ENCODE results near the gene HMSD. TPM values are rescaled to one million over a fixed set of nuclear protein-coding genes. Genes with fewer than 3 reads are reported as not detected.
A peak's percentile ranks its signal among the peaks of the same experiment; 100 is the strongest.

The HMSD gene
- total RNA-seq, 1 donor from 2014 or later = 5.5 TPM

DNA sequence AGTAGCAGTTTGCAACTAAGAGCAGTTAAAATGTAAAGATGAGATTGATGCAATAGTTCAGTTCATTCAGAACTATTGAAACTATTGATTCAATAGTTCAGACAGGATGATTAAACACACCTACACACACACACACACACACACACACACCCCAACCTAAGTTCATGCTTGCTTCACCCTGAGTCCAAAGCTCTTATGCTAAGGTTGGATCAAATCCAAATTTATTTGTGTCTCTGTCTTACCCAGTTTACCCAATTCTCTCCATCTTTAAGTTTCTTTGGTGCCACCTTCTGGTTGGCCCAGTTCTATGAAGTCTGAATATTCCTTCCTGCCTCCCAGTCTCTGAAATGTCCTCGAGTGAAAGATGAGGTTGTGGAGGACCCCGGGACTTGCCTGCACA, 25.9 kb downstream of the HMSD start:
- H3K4me1 Mint-ChIP-seq (ENCODE audit: low read depth) = peaks cover 15% of the 10 kb centered on the region
- peaks cover 3% of the 10 kb centered on the region for H3K27me3 Mint-ChIP-seq
- H3K4me3 Mint-ChIP-seq (ENCODE audit: low read depth) = no peak overlapping the region
- H3K9me3 Mint-ChIP-seq (ENCODE audit: low read depth) = no peaks in the 10 kb centered on the region
- H3K27ac Mint-ChIP-seq = no peak overlapping the region
- no peak for DNase-seq (ENCODE audit: low spot score, unreplicated experiment)
- H3K36me3 Mint-ChIP-seq (ENCODE audit: insufficient read depth) = no peaks in the 10 kb centered on the region
- TF ChIP-seq, protein P1, sequence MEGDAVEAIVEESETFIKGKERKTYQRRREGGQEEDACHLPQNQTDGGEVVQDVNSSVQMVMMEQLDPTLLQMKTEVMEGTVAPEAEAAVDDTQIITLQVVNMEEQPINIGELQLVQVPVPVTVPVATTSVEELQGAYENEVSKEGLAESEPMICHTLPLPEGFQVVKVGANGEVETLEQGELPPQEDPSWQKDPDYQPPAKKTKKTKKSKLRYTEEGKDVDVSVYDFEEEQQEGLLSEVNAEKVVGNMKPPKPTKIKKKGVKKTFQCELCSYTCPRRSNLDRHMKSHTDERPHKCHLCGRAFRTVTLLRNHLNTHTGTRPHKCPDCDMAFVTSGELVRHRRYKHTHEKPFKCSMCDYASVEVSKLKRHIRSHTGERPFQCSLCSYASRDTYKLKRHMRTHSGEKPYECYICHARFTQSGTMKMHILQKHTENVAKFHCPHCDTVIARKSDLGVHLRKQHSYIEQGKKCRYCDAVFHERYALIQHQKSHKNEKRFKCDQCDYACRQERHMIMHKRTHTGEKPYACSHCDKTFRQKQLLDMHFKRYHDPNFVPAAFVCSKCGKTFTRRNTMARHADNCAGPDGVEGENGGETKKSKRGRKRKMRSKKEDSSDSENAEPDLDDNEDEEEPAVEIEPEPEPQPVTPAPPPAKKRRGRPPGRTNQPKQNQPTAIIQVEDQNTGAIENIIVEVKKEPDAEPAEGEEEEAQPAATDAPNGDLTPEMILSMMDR (IDR thresholded peaks at IDR 0.05; ENCODE audit: unreplicated experiment) = no peak

DNA sequence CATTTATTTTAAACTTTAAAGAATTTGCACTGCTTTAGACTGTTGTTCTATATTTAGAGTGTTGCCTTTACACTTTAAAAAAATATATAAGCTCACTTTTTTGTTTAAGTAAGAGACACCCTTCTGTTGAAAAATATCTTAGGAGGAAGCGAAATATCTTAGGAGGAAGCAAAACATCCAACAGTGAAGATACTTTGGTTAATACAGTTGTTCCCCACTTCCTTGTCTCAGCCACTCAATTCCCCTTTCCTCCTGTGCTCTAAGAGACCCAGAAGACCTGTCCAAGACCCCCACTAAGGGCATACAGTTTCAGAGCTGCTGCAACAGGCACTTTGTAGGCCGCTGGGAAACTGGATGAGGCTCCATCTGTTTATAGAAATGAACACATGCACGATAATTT, 26.5 kb downstream of the HMSD start:
- Mint-ChIP-seq H3K9me3 (ENCODE audit: low read depth) (no peaks in the 10 kb centered on the region), H3K27ac (no peak overlapping the region)
- TF ChIP-seq, protein P1 (IDR thresholded peaks at IDR 0.05; ENCODE audit: unreplicated experiment) = no peak

DNA sequence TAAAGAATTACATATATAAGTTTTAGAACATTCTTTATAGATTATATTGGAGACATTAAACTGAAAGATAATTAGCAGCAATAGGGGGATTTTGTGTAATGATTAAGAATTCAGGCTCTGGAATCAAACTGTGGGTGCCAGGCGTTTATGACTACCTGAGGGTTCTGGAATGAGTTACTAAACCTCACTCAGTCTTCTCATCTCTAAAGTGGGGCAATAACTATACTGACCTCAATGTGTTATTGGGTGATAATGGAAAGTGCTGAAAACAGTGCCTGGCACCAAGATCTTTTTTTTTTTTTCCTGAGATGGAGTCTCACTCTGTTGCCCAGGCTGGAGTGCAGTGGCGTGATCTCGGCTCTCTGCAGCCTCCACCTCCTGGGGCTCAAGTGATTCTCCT, 27.9 kb downstream of the HMSD start:
- DNase-seq (ENCODE audit: low spot score, unreplicated experiment) = no peak
- Mint-ChIP-seq H3K36me3 (ENCODE audit: insufficient read depth) (no peaks in the 10 kb centered on the region), H3K27ac (no peak overlapping the region), H3K4me3 (ENCODE audit: low read depth) (no peak overlapping the region), H3K9me3 (ENCODE audit: low read depth) (no peaks in the 10 kb centered on the region), H3K4me1 (ENCODE audit: low read depth) (peaks cover 10% of the 10 kb centered on the region), H3K27me3 (peaks cover 3% of the 10 kb centered on the region)
- TF ChIP-seq, protein P1 (IDR thresholded peaks at IDR 0.05; ENCODE audit: unreplicated experiment) = no peak

More for the DNA sequence above, 26.5 kb downstream of the HMSD start:
- H3K27me3 Mint-ChIP-seq = peaks cover 3% of the 10 kb centered on the region
- peaks cover 15% of the 10 kb centered on the region for H3K4me1 Mint-ChIP-seq (ENCODE audit: low read depth)
- DNase-seq (ENCODE audit: low spot score, unreplicated experiment) = no peak
- no peak overlapping the region for H3K4me3 Mint-ChIP-seq (ENCODE audit: low read depth)
- H3K36me3 Mint-ChIP-seq (ENCODE audit: insufficient read depth) = no peaks in the 10 kb centered on the region

DNA sequence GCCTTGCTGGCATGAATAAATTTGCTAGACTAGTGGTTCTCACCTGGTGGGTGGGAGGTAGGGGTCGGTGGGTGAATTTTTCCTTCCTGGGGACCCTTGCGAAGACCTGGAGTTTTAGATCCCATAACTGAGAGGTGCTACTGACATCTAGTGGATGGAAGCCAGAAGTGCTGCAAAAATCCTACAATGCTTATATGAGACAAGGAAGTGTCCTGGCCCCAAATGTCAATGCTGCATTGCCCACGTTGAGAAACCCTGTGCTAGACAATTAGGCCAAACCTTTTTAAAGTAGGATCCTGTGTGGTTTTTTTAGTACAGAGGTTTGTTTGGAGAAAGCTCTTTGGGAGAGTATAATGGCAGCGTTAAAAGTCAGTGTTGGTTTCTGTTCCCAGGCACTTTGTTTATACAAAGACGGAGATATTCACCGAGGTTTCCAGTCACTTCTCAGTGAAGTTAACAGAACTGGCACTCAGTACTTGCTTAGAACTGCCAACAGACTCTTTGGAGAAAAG, 30.4 kb downstream of the HMSD start:
- Mint-ChIP-seq H3K27me3 (peaks cover 3% of the 10 kb centered on the region), H3K36me3 (ENCODE audit: insufficient read depth) (no peaks in the 10 kb centered on the region), H3K4me1 (ENCODE audit: low read depth) (peaks cover 10% of the 10 kb centered on the region), H3K27ac (peak overlapping the region; percentile 84), H3K4me3 (ENCODE audit: low read depth) (peak overlapping the region; percentile 38), H3K9me3 (ENCODE audit: low read depth) (no peaks in the 10 kb centered on the region)
- peak; percentile 22 for DNase-seq (ENCODE audit: low spot score, unreplicated experiment)
- TF ChIP-seq, protein P1 (IDR thresholded peaks at IDR 0.05; ENCODE audit: unreplicated experiment) = peak; percentile 84

DNA sequence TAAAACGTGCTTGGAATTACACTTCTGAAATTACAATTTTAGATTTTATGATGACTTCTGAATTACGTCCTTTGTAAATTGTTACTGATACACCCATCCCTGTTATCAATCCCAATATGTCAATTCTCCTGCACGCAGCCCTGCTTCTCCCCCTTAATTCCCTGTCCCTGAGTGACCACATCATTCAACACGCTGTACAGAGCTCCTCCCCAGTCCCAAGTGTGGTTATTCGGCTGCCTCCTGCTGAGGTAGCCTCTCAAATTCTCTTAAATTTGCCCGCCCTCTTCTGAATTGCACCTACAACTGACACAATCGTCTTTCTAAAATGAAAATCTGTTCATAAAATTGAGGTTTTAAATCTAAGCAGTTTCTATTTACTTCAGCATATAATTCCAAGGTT, 30.9 kb downstream of the HMSD start:
- Mint-ChIP-seq H3K4me1 (ENCODE audit: low read depth) (peaks cover 8% of the 10 kb centered on the region), H3K9me3 (ENCODE audit: low read depth) (no peaks in the 10 kb centered on the region), H3K27ac (no peak overlapping the region), H3K36me3 (ENCODE audit: insufficient read depth) (no peaks in the 10 kb centered on the region), H3K4me3 (ENCODE audit: low read depth) (no peak overlapping the region), H3K27me3 (peaks cover 3% of the 10 kb centered on the region)
- TF ChIP-seq, protein P1 (IDR thresholded peaks at IDR 0.05; ENCODE audit: unreplicated experiment) = no peak
- DNase-seq (ENCODE audit: low spot score, unreplicated experiment) = no peak

Measured in progenitor cell of endocrine pancreas (in vitro differentiated cells).